Endothelial cell of umbilical vein (primary cell): ENCODE measurements around the gene KDSR. TPM values are rescaled to one million over a fixed set of nuclear protein-coding genes. Genes with fewer than 3 reads are reported as not detected.

Source experiments
- BruUV-seq: library from RNA; stranded (reverse); fragments of 400-500 nt; replicated peaks from 2 replicates; lab custom pipeline; 2021; lab: Mats Ljungman, UMichigan
- CTCF ChIA-PET: fragments of 300-600, 350-600 bp; sonication (Branson Sonifier 250); formaldehyde crosslinking; loops from one replicate; lab custom pipeline; 2021; ENCODE audit warnings: antibody characterized with exemption, inconsistent platforms; lab: Charles Lee
- POLR2A ChIA-PET: fragments of 300-600, 350-600 bp; sonication (Branson Sonifier 250); formaldehyde crosslinking; loops from one replicate; lab custom pipeline; 2021; ENCODE audit warnings: antibody characterized with exemption, inconsistent platforms; lab: Charles Lee
- DNase-seq: peaks from one replicate; pipeline ENCODE4 v3.0.0-alpha.2; 2011; ENCODE audit warnings: low read depth, low spot score
- FAIRE-seq: peaks from 2 replicates; lab custom pipeline; 2011; peaks lifted over from hg19 to GRCh38; lab: Jason Lieb, UNC
- H2AFZ ChIP-seq: 2 replicates; pipeline ENCODE4 v1.6.0; 2012; ENCODE audit warnings: low read depth, low read length, control low read depth, inconsistent platforms
- H3K27ac ChIP-seq: 2 replicates; pipeline ENCODE4 v1.5.1; 2011; ENCODE audit warnings: low read depth, mild to moderate bottlenecking, control low read depth, low read length, moderate library complexity; ENCODE audit not compliant: insufficient read depth
- H3K27me3 ChIP-seq, 2 experiments: 2 replicates each; pipeline versions ENCODE4 v1.6.0 to v1.6.1; 2011; ENCODE audit warnings: low read length in 2 of 2, mixed read lengths in 1 of 2; ENCODE audit not compliant: control insufficient read depth in 2 of 2, insufficient read depth in 2 of 2
- H3K36me3 ChIP-seq, 2 experiments: 2 replicates in 1 of 2; 3 replicates in 1 of 2; pipeline ENCODE4 v1.5.1; 2011; ENCODE audit warnings: low read length in 2 of 2, mild to moderate bottlenecking in 1 of 2, moderate library complexity in 1 of 2; ENCODE audit not compliant: control insufficient read depth in 2 of 2, insufficient read depth in 2 of 2; ENCODE audit errors: extremely low read depth in 1 of 2
- H3K4me1 ChIP-seq: 3 replicates; pipeline ENCODE4 v1.5.1; 2011; ENCODE audit warnings: mild to moderate bottlenecking, low read length; ENCODE audit not compliant: control insufficient read depth, insufficient read depth; ENCODE audit errors: extremely low read depth
- H3K4me2 ChIP-seq: 2 replicates; pipeline ENCODE4 v1.6.1; 2011; ENCODE audit warnings: low read length, control low read depth, mixed read lengths; ENCODE audit not compliant: insufficient read depth
- H3K4me3 ChIP-seq, 3 experiments: fragments of 200-600 bp in 1 of 3; sonication (generic), shearing (Covaris generic) in 1 of 3; replicated peaks in 1 of 3; 2 replicates each; pipeline ENCODE4 v1.5.1; 2011 to 2016; ENCODE audit warnings: control low read depth in 3 of 3, low read length in 3 of 3, mild to moderate bottlenecking in 2 of 3, inconsistent platforms in 1 of 3, low read depth in 1 of 3, moderate library complexity in 1 of 3; ENCODE audit not compliant: insufficient read depth in 1 of 3
- H3K79me2 ChIP-seq: 2 replicates; pipeline ENCODE4 v1.6.0; 2012; ENCODE audit warnings: low read length, inconsistent platforms; ENCODE audit not compliant: control insufficient read depth, insufficient read depth
- H3K9ac ChIP-seq: replicated peaks from 2 replicates; pipeline ENCODE3; 2011; ENCODE audit warnings: low read length, control low read depth; ENCODE audit not compliant: insufficient read depth; ENCODE audit errors: extremely low read depth
- H3K9me1 ChIP-seq: replicated peaks from 3 replicates; pipeline ENCODE4 v1.6.0; 2011; ENCODE audit warnings: mild to moderate bottlenecking, low read length; ENCODE audit not compliant: control insufficient read depth, insufficient read depth; ENCODE audit errors: extremely low read depth
- H3K9me3 ChIP-seq: replicated peaks from 2 replicates; pipeline ENCODE4 v1.5.1; 2012; ENCODE audit warnings: low read length, inconsistent platforms; ENCODE audit not compliant: control insufficient read depth, insufficient read depth
- H4K20me1 ChIP-seq: replicated peaks from 2 replicates; pipeline ENCODE3; 2011; ENCODE audit warnings: mild to moderate bottlenecking, low read length; ENCODE audit not compliant: control insufficient read depth, insufficient read depth; ENCODE audit errors: extremely low read depth
- CTCF ChIP-seq, 2 donors: IDR thresholded peaks; 1 replicate in 1 of 2; 2 replicates in 1 of 2; pipeline ENCODE4 v1.5.1; 2011; ENCODE audit warnings: low read length in 2 of 2, mild to moderate bottlenecking in 2 of 2, moderate library complexity in 2 of 2, control low read depth in 1 of 2, inconsistent platforms in 1 of 2, low read depth in 1 of 2; ENCODE audit not compliant: insufficient read depth in 1 of 2; ENCODE audit errors: extremely low read depth in 1 of 2
- EZH2 ChIP-seq: IDR thresholded peaks from 2 replicates; pipeline ENCODE4 v1.6.1; 2012; ENCODE audit warnings: borderline replicate concordance, low read depth, mild to moderate bottlenecking, moderate library complexity, low read length, inconsistent platforms; ENCODE audit not compliant: severe bottlenecking
- FOS ChIP-seq: IDR thresholded peaks from 2 replicates; pipeline ENCODE4 v1.6.1; 2011; ENCODE audit warnings: mild to moderate bottlenecking, low read length, moderate library complexity, borderline replicate concordance; ENCODE audit not compliant: insufficient read depth
- GATA2 ChIP-seq: IDR thresholded peaks from 2 replicates; pipeline ENCODE4 v1.7.0; 2011; ENCODE audit warnings: low read depth, mild to moderate bottlenecking, moderate library complexity, mixed read lengths, low read length; ENCODE audit not compliant: insufficient read length, insufficient read depth
- JUN ChIP-seq: IDR thresholded peaks from 2 replicates; pipeline ENCODE4 v1.6.1; 2011; ENCODE audit warnings: borderline replicate concordance, low read depth; ENCODE audit not compliant: insufficient read length, insufficient read depth
- MAX ChIP-seq: IDR thresholded peaks from 2 replicates; pipeline ENCODE4 v1.6.1; 2011; ENCODE audit not compliant: insufficient read depth, insufficient read length
- MYC ChIP-seq: IDR thresholded peaks from one replicate; pipeline ENCODE4 v1.6.1; 2011; ENCODE audit warnings: mild to moderate bottlenecking, low read depth, low read length
- POLR2A ChIP-seq: IDR thresholded peaks from 2 replicates; pipeline ENCODE4 v1.6.1; 2012; ENCODE audit warnings: low read depth, mild to moderate bottlenecking, control low read depth, low read length
- POLR2AphosphoS5 ChIP-seq: IDR thresholded peaks from 2 replicates; pipeline ENCODE4 v1.6.1; 2012; ENCODE audit warnings: low read depth, mild to moderate bottlenecking, control low read depth, low read length, moderate library complexity; ENCODE audit not compliant: insufficient read depth
- dilution Hi-C: fragments of 300-500 bp; cut with MboI; formaldehyde crosslinking; loops from one replicate; pipeline ENCODE4 v1.15.0; 2019; ENCODE audit warnings: low sequenced_read_pairs; ENCODE audit not compliant: extremely low pct_ligation_motif_present
- intact Hi-C: fragments of 100-400 bp; cut with micrococcal nuclease; formaldehyde crosslinking; loops from one replicate; pipeline ENCODE4 v1.10.0; 2022
- polyA plus RNA-seq, 4 experiments: library from polyadenylated mRNA; depleted of rRNA in 3 of 4; stranded (reverse) in 3 of 4; unstranded in 1 of 4; fragments of >200 nt; gene quantifications; 2 replicates each; pipeline versions ENCODE4 v1.2.1 to v1.2.3, GENCODE V29; 2011 to 2012; ENCODE audit warnings: missing spikeins in 1 of 4
- total RNA-seq: library from RNA; stranded (reverse); gene quantifications from 2 replicates; pipeline ENCODE4 v1.2.3, GENCODE V29; 2021

Gene KDSR
- total and polyA plus RNA-seq, 2 donors (not counting 3 experiments of a cell fraction or from before 2014, with no cell fraction given): 17.1 to 43.1 TPM

- TF ChIP-seq POLR2AphosphoS5 (no peak), FOS (no peak), CTCF (IDR thresholded peaks at IDR 0.05; ENCODE audit: extremely low read depth in 1 of 2, insufficient read depth in 1 of 2, low read depth in 1 of 2, low read length in 2 of 2) (no peak), POLR2A (no peak), GATA2 (no peak), MYC (no peak), MAX (no peak), JUN (no peak), EZH2 (no peak)
- H3K79me2 ChIP-seq: no peaks in the 10 kb centered on the region
- no peaks in the 10 kb centered on the region for H3K27me3 ChIP-seq
- intact Hi-C loops: loop anchor here (10.0 kb wide), 1 partner anchor 717 kb away; no protein-coding TSS in a partner anchor
- no peaks in the 10 kb centered on the region for H3K9me3 ChIP-seq
- H3K4me2 ChIP-seq: no peak overlapping the region
- ChIA-PET CTCF (interaction anchor here (1.0 to 1.6 kb wide), 3 partner anchors 7 to 296 kb away, joined by 3 to 4 read pairs (median 3); partner anchors contain the start of gene BCL2), POLR2A (no interaction called here)
- no TSS peak for BruUV-seq
- dilution Hi-C loops: no loop called here
- no peak for FAIRE-seq
- no peak overlapping the region for H2AFZ ChIP-seq
- no peaks in the 10 kb centered on the region for H4K20me1 ChIP-seq
- H3K9ac ChIP-seq: no peak overlapping the region
- H3K9me1 ChIP-seq: no peaks in the 10 kb centered on the region
- no peak overlapping the region for H3K27ac ChIP-seq
- H3K4me1 ChIP-seq: peaks cover 5% of the 10 kb centered on the region
- no peaks in the 10 kb centered on the region for H3K36me3 ChIP-seq
- H3K4me3 ChIP-seq: no peak overlapping the region
- no peak for DNase-seq
These were observed 55.0 kb downstream of the KDSR start for GRCh38 chr18:63312019-63312409.
